ENCODE measurements around the gene ACKR4.

DNA sequence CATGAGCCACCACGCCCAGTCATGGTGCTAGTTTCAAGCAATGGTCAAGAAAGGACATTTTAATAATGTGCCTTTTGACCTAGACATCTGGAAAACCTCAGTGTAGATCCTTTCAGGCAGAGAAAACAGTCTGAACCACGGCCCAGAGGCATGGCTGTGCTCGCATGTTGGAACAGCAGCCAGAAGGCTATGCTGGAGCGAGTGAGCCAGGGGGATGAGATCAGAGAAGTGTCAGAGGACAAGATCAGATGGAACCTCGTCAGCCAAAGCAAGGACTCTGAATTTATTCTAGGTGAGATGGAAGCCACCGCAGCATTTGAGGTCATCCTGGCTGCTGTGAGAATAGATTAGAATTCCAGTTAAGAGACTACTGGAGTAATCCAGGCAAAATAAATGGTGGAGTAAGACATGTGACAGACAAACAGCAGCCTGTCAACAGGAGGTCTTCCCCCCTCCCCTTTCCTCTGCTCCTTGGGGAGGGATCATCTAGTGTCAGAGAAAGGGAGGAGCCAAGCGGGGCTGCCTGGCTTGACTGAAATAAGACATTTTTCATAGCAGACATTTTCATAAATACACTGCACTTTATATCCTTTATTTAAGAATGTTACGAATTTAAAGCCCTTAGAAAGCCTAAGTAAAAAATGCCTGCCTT lies 40.4 kb upstream of the ACKR4 start:
- no peak for TF ChIP-seq EP300 (IDR thresholded peaks at IDR 0.05; ENCODE audit: borderline replicate concordance in 1 of 2, low read depth in 2 of 2, low read length in 2 of 2)
- TF ChIP-seq CBX5 (IDR thresholded peaks at IDR 0.05; ENCODE audit: low read depth, low read length) = no peak
- TF ChIP-seq SUZ12 (IDR thresholded peaks at IDR 0.05; ENCODE audit: low read length) = no peak
- no peak for TF ChIP-seq CREB1 (IDR thresholded peaks at IDR 0.05)
- TF ChIP-seq EZH2 (IDR thresholded peaks at IDR 0.05; ENCODE audit: low read depth, low read length, severe bottlenecking) = no peak
- no peak for TF ChIP-seq TAF1 (IDR thresholded peaks at IDR 0.05; ENCODE audit: low read depth, low read length)
- TF ChIP-seq, protein P1, sequence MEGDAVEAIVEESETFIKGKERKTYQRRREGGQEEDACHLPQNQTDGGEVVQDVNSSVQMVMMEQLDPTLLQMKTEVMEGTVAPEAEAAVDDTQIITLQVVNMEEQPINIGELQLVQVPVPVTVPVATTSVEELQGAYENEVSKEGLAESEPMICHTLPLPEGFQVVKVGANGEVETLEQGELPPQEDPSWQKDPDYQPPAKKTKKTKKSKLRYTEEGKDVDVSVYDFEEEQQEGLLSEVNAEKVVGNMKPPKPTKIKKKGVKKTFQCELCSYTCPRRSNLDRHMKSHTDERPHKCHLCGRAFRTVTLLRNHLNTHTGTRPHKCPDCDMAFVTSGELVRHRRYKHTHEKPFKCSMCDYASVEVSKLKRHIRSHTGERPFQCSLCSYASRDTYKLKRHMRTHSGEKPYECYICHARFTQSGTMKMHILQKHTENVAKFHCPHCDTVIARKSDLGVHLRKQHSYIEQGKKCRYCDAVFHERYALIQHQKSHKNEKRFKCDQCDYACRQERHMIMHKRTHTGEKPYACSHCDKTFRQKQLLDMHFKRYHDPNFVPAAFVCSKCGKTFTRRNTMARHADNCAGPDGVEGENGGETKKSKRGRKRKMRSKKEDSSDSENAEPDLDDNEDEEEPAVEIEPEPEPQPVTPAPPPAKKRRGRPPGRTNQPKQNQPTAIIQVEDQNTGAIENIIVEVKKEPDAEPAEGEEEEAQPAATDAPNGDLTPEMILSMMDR (IDR thresholded peaks at IDR 0.05; ENCODE audit: control extremely low read depth in 1 of 3, insufficient read depth in 1 of 3, low read depth in 1 of 3, low read length in 3 of 3) = no peak
- TF ChIP-seq KDM1A (IDR thresholded peaks at IDR 0.05; ENCODE audit: borderline replicate concordance, low read length) = no peak
- no peak for TF ChIP-seq POLR2A (IDR thresholded peaks at IDR 0.05; ENCODE audit: control extremely low read depth in 1 of 2, low read depth in 2 of 2, low read length in 2 of 2)
- TF ChIP-seq RFX5 (IDR thresholded peaks at IDR 0.05; ENCODE audit: borderline replicate concordance, low read depth, low read length) = no peak
- no peak for TF ChIP-seq SP2 (IDR thresholded peaks at IDR 0.05; ENCODE audit: low read length)
- TF ChIP-seq POLR2AphosphoS5 (IDR thresholded peaks at IDR 0.05; ENCODE audit: low read depth, low read length) = no peak
- TF ChIP-seq, protein P2, sequence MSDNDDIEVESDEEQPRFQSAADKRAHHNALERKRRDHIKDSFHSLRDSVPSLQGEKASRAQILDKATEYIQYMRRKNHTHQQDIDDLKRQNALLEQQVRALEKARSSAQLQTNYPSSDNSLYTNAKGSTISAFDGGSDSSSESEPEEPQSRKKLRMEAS (IDR thresholded peaks at IDR 0.05) = no peak
